Measurements from ENCODE around the gene HK1. TPM values are rescaled to one million over a fixed set of nuclear protein-coding genes. Genes with fewer than 3 reads are reported as not detected.

Gene HK1
- total RNA-seq, 1 donor from 2014 or later: 95.0 TPM

DNA sequence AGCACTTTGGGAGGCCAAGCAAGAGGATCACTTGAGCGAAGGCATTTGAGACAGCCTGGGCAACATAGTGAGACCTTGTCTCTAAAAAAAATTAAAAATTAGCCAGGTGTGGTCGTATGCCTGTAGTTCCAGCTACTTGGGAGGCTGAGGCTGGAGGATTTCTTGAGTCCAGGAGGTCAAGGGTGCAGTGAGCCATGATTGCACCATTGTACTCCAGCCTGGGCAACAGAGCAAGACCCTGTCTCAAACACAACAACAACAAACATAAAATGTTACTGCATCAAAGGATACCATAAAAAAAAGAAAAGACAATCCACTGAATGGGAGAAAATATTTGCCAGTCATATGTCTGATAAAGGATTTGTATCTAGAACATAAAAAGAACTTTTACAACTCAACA is 77.9 kb downstream of the HK1 start:
- no peak overlapping the region for H2AFZ ChIP-seq (ENCODE audit: low read depth, low read length)
- no peaks in the 10 kb centered on the region for H3K9me3 ChIP-seq (ENCODE audit: insufficient read depth, low read depth, low read length)
- H3K4me2 ChIP-seq (ENCODE audit: low read length): no peak overlapping the region
- TF ChIP-seq, protein P1, sequence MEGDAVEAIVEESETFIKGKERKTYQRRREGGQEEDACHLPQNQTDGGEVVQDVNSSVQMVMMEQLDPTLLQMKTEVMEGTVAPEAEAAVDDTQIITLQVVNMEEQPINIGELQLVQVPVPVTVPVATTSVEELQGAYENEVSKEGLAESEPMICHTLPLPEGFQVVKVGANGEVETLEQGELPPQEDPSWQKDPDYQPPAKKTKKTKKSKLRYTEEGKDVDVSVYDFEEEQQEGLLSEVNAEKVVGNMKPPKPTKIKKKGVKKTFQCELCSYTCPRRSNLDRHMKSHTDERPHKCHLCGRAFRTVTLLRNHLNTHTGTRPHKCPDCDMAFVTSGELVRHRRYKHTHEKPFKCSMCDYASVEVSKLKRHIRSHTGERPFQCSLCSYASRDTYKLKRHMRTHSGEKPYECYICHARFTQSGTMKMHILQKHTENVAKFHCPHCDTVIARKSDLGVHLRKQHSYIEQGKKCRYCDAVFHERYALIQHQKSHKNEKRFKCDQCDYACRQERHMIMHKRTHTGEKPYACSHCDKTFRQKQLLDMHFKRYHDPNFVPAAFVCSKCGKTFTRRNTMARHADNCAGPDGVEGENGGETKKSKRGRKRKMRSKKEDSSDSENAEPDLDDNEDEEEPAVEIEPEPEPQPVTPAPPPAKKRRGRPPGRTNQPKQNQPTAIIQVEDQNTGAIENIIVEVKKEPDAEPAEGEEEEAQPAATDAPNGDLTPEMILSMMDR (IDR thresholded peaks at IDR 0.05; ENCODE audit: insufficient read depth, low read depth, low read length): no peak
- no peak for TF ChIP-seq EZH2 (IDR thresholded peaks at IDR 0.05; ENCODE audit: insufficient read depth, low read length)
- FAIRE-seq (no peak), DNase-seq (ENCODE audit: low read depth) (no peak)
- no peaks in the 10 kb centered on the region for H3K27me3 Mint-ChIP-seq (ENCODE audit: low read depth, unreplicated experiment)
- no peaks in the 10 kb centered on the region for H3K36me3 ChIP-seq (ENCODE audit: insufficient read depth, low read length)
- no peak overlapping the region for H3K4me3 Mint-ChIP-seq (ENCODE audit: unreplicated experiment)
- no peak overlapping the region for H3K27ac Mint-ChIP-seq (ENCODE audit: unreplicated experiment)
- H3K27me3 ChIP-seq (ENCODE audit: insufficient read depth, low read length): no peaks in the 10 kb centered on the region
- H3K9ac ChIP-seq (ENCODE audit: low read length): no peak overlapping the region
- H3K36me3 Mint-ChIP-seq (ENCODE audit: low read depth, unreplicated experiment): peaks cover 12% of the 10 kb centered on the region
- no peaks in the 10 kb centered on the region for H3K9me3 Mint-ChIP-seq (ENCODE audit: unreplicated experiment)
- peaks cover 16% of the 10 kb centered on the region for H3K4me1 Mint-ChIP-seq (ENCODE audit: low read depth, unreplicated experiment)
- H3K4me1 ChIP-seq (ENCODE audit: insufficient read depth, low read length): peaks cover 36% of the 10 kb centered on the region
- no peak overlapping the region for H3K27ac ChIP-seq (ENCODE audit: low read depth, low read length)
- no peak overlapping the region for H3K4me3 ChIP-seq (ENCODE audit: insufficient read depth, low read depth, low read length)
- peaks cover 37% of the 10 kb centered on the region for H4K20me1 ChIP-seq (ENCODE audit: insufficient read depth, low read length)
- H3K79me2 ChIP-seq (ENCODE audit: insufficient read depth, low read length): peaks cover 54% of the 10 kb centered on the region

GRCh38 chr10:69358148-69358795 is 80.0 kb downstream of the HK1 start:
- H3K79me2 ChIP-seq (ENCODE audit: insufficient read depth, low read length): peaks cover 53% of the 10 kb centered on the region
- H3K4me3 ChIP-seq (ENCODE audit: insufficient read depth, low read depth, low read length): no peak overlapping the region
- no peak overlapping the region for H3K27ac Mint-ChIP-seq (ENCODE audit: unreplicated experiment)
- H3K36me3 ChIP-seq (ENCODE audit: insufficient read depth, low read length): no peaks in the 10 kb centered on the region
- H3K4me1 ChIP-seq (ENCODE audit: insufficient read depth, low read length): peaks cover 37% of the 10 kb centered on the region
- no peaks in the 10 kb centered on the region for H3K27me3 Mint-ChIP-seq (ENCODE audit: low read depth, unreplicated experiment)
- no peak for DNase-seq (ENCODE audit: low read depth)
- H2AFZ ChIP-seq (ENCODE audit: low read depth, low read length): no peak overlapping the region
- FAIRE-seq: no peak
- peaks cover 8% of the 10 kb centered on the region for H3K4me1 Mint-ChIP-seq (ENCODE audit: low read depth, unreplicated experiment)
- no peaks in the 10 kb centered on the region for H3K9me3 Mint-ChIP-seq (ENCODE audit: unreplicated experiment)
- H3K27ac ChIP-seq (ENCODE audit: low read depth, low read length): no peak overlapping the region
- H3K9me3 ChIP-seq (ENCODE audit: insufficient read depth, low read depth, low read length): no peaks in the 10 kb centered on the region
- TF ChIP-seq, protein P1 (IDR thresholded peaks at IDR 0.05; ENCODE audit: insufficient read depth, low read depth, low read length): no peak
- no peak for TF ChIP-seq EZH2 (IDR thresholded peaks at IDR 0.05; ENCODE audit: insufficient read depth, low read length)
- H3K4me3 Mint-ChIP-seq (ENCODE audit: unreplicated experiment): no peak overlapping the region
- no peak overlapping the region for H3K4me2 ChIP-seq (ENCODE audit: low read length)
- no peak overlapping the region for H3K9ac ChIP-seq (ENCODE audit: low read length)
- peaks cover 17% of the 10 kb centered on the region for H3K36me3 Mint-ChIP-seq (ENCODE audit: low read depth, unreplicated experiment)
- no peaks in the 10 kb centered on the region for H3K27me3 ChIP-seq (ENCODE audit: insufficient read depth, low read length)
- H4K20me1 ChIP-seq (ENCODE audit: insufficient read depth, low read length): peaks cover 56% of the 10 kb centered on the region

GRCh38 chr10:69359148-69359547 is 80.9 kb downstream of the HK1 start:
- Histone ChIP-seq H4K20me1 (ENCODE audit: insufficient read depth, low read length) (peaks cover 65% of the 10 kb centered on the region), H3K27me3 (ENCODE audit: insufficient read depth, low read length) (no peaks in the 10 kb centered on the region), H3K9ac (ENCODE audit: low read length) (no peak overlapping the region), H2AFZ (ENCODE audit: low read depth, low read length) (no peak overlapping the region), H3K4me3 (ENCODE audit: insufficient read depth, low read depth, low read length) (no peak overlapping the region), H3K4me1 (ENCODE audit: insufficient read depth, low read length) (peaks cover 30% of the 10 kb centered on the region), H3K4me2 (ENCODE audit: low read length) (no peak overlapping the region), H3K79me2 (ENCODE audit: insufficient read depth, low read length) (peaks cover 47% of the 10 kb centered on the region), H3K9me3 (ENCODE audit: insufficient read depth, low read depth, low read length) (no peaks in the 10 kb centered on the region), H3K27ac (ENCODE audit: low read depth, low read length) (no peak overlapping the region), H3K36me3 (ENCODE audit: insufficient read depth, low read length) (no peaks in the 10 kb centered on the region)
- H3K27ac Mint-ChIP-seq (ENCODE audit: unreplicated experiment): no peak overlapping the region
- H3K27me3 Mint-ChIP-seq (ENCODE audit: low read depth, unreplicated experiment): no peaks in the 10 kb centered on the region
- peaks cover 16% of the 10 kb centered on the region for H3K36me3 Mint-ChIP-seq (ENCODE audit: low read depth, unreplicated experiment)
- TF ChIP-seq, protein P1 (IDR thresholded peaks at IDR 0.05; ENCODE audit: insufficient read depth, low read depth, low read length): no peak
- no peak for TF ChIP-seq EZH2 (IDR thresholded peaks at IDR 0.05; ENCODE audit: insufficient read depth, low read length)
- peaks cover 3% of the 10 kb centered on the region for H3K4me1 Mint-ChIP-seq (ENCODE audit: low read depth, unreplicated experiment)
- H3K9me3 Mint-ChIP-seq (ENCODE audit: unreplicated experiment): no peaks in the 10 kb centered on the region
- H3K4me3 Mint-ChIP-seq (ENCODE audit: unreplicated experiment): no peak overlapping the region
- no peak for DNase-seq (ENCODE audit: low read depth)
- no peak for FAIRE-seq

Measured in astrocyte (in vitro differentiated cells and primary cell).